Fibroblast of the aortic adventitia (primary cell): ENCODE results near the gene ANGPTL1. TPM values are rescaled to one million over a fixed set of nuclear protein-coding genes. Genes with fewer than 3 reads are reported as not detected.
A peak's percentile ranks its signal among the peaks of the same experiment; 100 is the strongest.

Source experiments
- DNase-seq: peaks from one replicate; pipeline ENCODE4 v3.0.0-alpha.2; 2010; ENCODE audit warnings: low read depth
- H3K4me3 ChIP-seq: 2 replicates; pipeline ENCODE4 v1.5.1; 2011; ENCODE audit warnings: low read depth, mild to moderate bottlenecking, control low read depth, low read length, moderate library complexity
- CTCF ChIP-seq: IDR thresholded peaks from 2 replicates; pipeline ENCODE4 v1.5.1; 2011; ENCODE audit warnings: mild to moderate bottlenecking, low read length, control low read depth, inconsistent platforms; ENCODE audit not compliant: insufficient read depth
- total RNA-seq: library from RNA; depleted of rRNA; stranded (reverse); fragments of >200 nt; gene quantifications from 2 replicates; pipeline ENCODE4 v1.2.3, GENCODE V29; 2012; ENCODE audit warnings: low replicate concordance

The ANGPTL1 gene
- total RNA-seq, 1 donor: 6.0 TPM

- no peak for DNase-seq
- no peak for TF ChIP-seq CTCF
- no peak overlapping the region for H3K4me3 ChIP-seq
These were observed 51.8 kb downstream of the ANGPTL1 start for GRCh38 chr1:178819123-178819522.

- no peak overlapping the region for H3K4me3 ChIP-seq
- peak; percentile 48 for DNase-seq
- TF ChIP-seq CTCF: no peak
These were observed 52.5 kb downstream of the ANGPTL1 start for GRCh38 chr1:178818416-178818815.

GRCh38 chr1:178810585-178810984 is 60.3 kb downstream of the ANGPTL1 start:
- no peak for DNase-seq
- TF ChIP-seq CTCF: no peak
- H3K4me3 ChIP-seq: no peak overlapping the region

GRCh38 chr1:178808529-178808928 is 62.3 kb downstream of the ANGPTL1 start:
- TF ChIP-seq CTCF: no peak
- H3K4me3 ChIP-seq: no peak overlapping the region
- DNase-seq: no peak

GRCh38 chr1:178806665-178807300 is 64.1 kb downstream of the ANGPTL1 start:
- no peak for DNase-seq
- H3K4me3 ChIP-seq: no peak overlapping the region
- TF ChIP-seq CTCF: no peak

- no peak for DNase-seq
- TF ChIP-seq CTCF: no peak
- no peak overlapping the region for H3K4me3 ChIP-seq
These were observed 68.0 kb downstream of the ANGPTL1 start for GRCh38 chr1:178802873-178803272.

Other genes starting within 250 kb of the ANGPTL1 start
- 39.2 and 74.7 TPM in 2 replicates for gene RALGPS2, start 145.8 kb downstream of the ANGPTL1 start, total RNA-seq
- 33.9 and 41.5 TPM in 2 replicates for gene FAM20B, start 154.8 kb upstream of the ANGPTL1 start, total RNA-seq
- gene TOR3A, start 211.0 kb upstream of the ANGPTL1 start, total RNA-seq: 32.5 and 92.2 TPM in 2 replicates